ENCODE results near the gene DCAF12. TPM values are rescaled to one million over a fixed set of nuclear protein-coding genes. Genes with fewer than 3 reads are reported as not detected.

The DCAF12 gene
- total RNA-seq, 2 donors from 2014 or later, result 35.0 to 37.0 TPM

DNA sequence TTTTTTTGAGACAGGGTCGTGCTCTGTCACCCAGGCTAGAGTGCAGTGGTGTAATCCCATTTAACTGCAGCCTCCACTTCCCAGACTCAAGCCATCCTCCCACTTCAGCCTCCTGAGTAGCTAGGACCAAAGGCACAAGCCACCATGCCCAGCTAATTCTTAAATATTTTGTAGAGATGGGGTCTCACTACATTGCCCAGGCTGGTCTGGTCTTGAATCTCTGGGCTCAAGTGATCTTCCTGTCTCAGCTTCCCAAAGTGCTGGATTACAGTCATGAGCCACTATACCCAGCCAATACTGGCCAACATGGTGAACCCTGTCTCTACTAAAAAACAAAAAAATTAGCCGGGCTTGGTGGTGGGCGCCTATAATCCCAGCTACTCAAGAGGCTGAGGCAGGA, 6.8 kb downstream of the DCAF12 start:
- TF ChIP-seq, protein P1, sequence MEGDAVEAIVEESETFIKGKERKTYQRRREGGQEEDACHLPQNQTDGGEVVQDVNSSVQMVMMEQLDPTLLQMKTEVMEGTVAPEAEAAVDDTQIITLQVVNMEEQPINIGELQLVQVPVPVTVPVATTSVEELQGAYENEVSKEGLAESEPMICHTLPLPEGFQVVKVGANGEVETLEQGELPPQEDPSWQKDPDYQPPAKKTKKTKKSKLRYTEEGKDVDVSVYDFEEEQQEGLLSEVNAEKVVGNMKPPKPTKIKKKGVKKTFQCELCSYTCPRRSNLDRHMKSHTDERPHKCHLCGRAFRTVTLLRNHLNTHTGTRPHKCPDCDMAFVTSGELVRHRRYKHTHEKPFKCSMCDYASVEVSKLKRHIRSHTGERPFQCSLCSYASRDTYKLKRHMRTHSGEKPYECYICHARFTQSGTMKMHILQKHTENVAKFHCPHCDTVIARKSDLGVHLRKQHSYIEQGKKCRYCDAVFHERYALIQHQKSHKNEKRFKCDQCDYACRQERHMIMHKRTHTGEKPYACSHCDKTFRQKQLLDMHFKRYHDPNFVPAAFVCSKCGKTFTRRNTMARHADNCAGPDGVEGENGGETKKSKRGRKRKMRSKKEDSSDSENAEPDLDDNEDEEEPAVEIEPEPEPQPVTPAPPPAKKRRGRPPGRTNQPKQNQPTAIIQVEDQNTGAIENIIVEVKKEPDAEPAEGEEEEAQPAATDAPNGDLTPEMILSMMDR (conservative IDR thresholded peaks at IDR 0.05), result no peak
- H3K27ac Mint-ChIP-seq, result no peak overlapping the region
- no peak overlapping the region for H3K4me3 ChIP-seq (ENCODE audit: low read length)
- peaks cover 66% of the 10 kb centered on the region for H3K36me3 ChIP-seq (ENCODE audit: control insufficient read depth, insufficient read depth, low read length)
- WGBS, 2 experiments (ENCODE audit: insufficient coverage in 1 of 2, insufficient read length in 1 of 2), result 98% methylated on average over 3 of the region's 3 CpGs; no CpG with 5 or more reads in 1 of the 2 experiments
- H3K27me3 ChIP-seq (ENCODE audit: control insufficient read depth, insufficient read depth, low read length, poor library complexity, severe bottlenecking), result no peaks in the 10 kb centered on the region
- no peak for DNase-seq
- H3K9me3 Mint-ChIP-seq, result no peaks in the 10 kb centered on the region
- peaks cover 69% of the 10 kb centered on the region for H3K36me3 Mint-ChIP-seq (ENCODE audit: low read depth)
- H3K27me3 Mint-ChIP-seq (ENCODE audit: insufficient read depth), result no peaks in the 10 kb centered on the region
- H3K9me3 ChIP-seq (ENCODE audit: control insufficient read depth, low read length), result no peaks in the 10 kb centered on the region
- no peak overlapping the region for H3K27ac ChIP-seq (ENCODE audit: low read depth, low read length)
- H3K4me3 Mint-ChIP-seq, result no peak overlapping the region
- H3K4me1 ChIP-seq (ENCODE audit: control insufficient read depth, insufficient read depth, low read length), result no peaks in the 10 kb centered on the region
- H3K9ac ChIP-seq (ENCODE audit: extremely low read depth, low read length, poor library complexity, severe bottlenecking), result no peak overlapping the region
- peaks cover 20% of the 10 kb centered on the region for H3K4me1 Mint-ChIP-seq

DNA sequence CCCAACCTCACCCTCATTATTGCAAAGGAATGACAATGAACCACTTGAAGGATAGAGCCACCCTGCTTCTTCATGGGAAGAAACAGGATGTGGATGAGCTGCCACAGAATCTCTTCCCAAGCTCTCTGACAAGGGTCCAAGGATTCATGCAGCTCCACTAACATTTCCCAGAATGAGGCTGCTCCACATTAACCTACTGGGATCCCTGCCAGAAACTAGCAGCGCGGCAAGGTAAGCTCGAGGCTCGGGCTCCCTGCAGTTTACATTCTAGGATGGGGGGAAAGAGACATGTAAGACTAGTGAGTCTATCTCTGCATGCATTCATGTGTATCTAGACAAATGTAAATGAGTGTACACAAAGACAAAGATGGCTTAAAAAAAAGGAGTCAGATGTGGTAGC, 12.1 kb downstream of the DCAF12 start:
- H3K9ac ChIP-seq (ENCODE audit: extremely low read depth, low read length, poor library complexity, severe bottlenecking), result no peak overlapping the region
- 100% methylated on average over 2 to 4 of the region's 4 CpGs for WGBS, 2 experiments (ENCODE audit: insufficient coverage in 1 of 2, insufficient read length in 1 of 2)
- TF ChIP-seq, protein P1 (conservative IDR thresholded peaks at IDR 0.05), result no peak
- Mint-ChIP-seq H3K9me3 (no peaks in the 10 kb centered on the region), H3K27me3 (ENCODE audit: insufficient read depth) (no peaks in the 10 kb centered on the region), H3K4me1 (no peaks in the 10 kb centered on the region), H3K36me3 (ENCODE audit: low read depth) (peaks cover 68% of the 10 kb centered on the region), H3K27ac (no peak overlapping the region), H3K4me3 (no peak overlapping the region)
- peaks cover 69% of the 10 kb centered on the region for H3K36me3 ChIP-seq (ENCODE audit: control insufficient read depth, insufficient read depth, low read length)
- no peak overlapping the region for H3K4me3 ChIP-seq (ENCODE audit: low read length)
- no peaks in the 10 kb centered on the region for H3K27me3 ChIP-seq (ENCODE audit: control insufficient read depth, insufficient read depth, low read length, poor library complexity, severe bottlenecking)
- no peak for DNase-seq
- H3K27ac ChIP-seq (ENCODE audit: low read depth, low read length), result no peak overlapping the region
- H3K9me3 ChIP-seq (ENCODE audit: control insufficient read depth, low read length), result no peaks in the 10 kb centered on the region
- H3K4me1 ChIP-seq (ENCODE audit: control insufficient read depth, insufficient read depth, low read length), result no peaks in the 10 kb centered on the region

DNA sequence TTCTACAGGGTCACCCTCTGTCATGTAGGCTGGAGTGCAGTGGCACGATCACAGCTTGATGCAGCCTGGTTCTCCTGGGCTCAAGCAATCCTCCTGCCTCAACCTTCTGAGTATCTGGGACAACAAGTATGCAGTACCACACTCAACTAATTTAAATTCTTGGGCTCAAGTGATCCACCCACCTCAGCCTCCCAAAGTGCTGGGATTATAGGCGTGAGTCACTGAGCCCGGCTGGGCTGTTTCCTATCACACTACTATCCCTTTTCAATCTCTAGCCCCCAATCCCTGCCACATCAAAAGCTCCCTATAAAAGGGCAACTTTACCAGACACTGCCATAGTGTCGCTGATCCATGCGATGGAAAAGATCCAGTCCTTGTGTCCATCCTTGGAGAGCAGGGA, 20.4 kb downstream of the DCAF12 start:
- no peaks in the 10 kb centered on the region for H3K27me3 Mint-ChIP-seq (ENCODE audit: insufficient read depth)
- DNase-seq, result no peak
- H3K4me3 ChIP-seq (ENCODE audit: low read length), result no peak overlapping the region
- H3K27ac Mint-ChIP-seq, result no peak overlapping the region
- H3K36me3 ChIP-seq (ENCODE audit: control insufficient read depth, insufficient read depth, low read length), result peaks cover 79% of the 10 kb centered on the region
- H3K27me3 ChIP-seq (ENCODE audit: control insufficient read depth, insufficient read depth, low read length, poor library complexity, severe bottlenecking), result no peaks in the 10 kb centered on the region
- 94 to 97% methylated on average over 4 to 5 of the region's 5 CpGs for WGBS, 2 experiments (ENCODE audit: insufficient coverage in 1 of 2, insufficient read length in 1 of 2)
- H3K4me1 Mint-ChIP-seq, result no peaks in the 10 kb centered on the region
- no peak overlapping the region for H3K4me3 Mint-ChIP-seq
- peaks cover 51% of the 10 kb centered on the region for H3K36me3 Mint-ChIP-seq (ENCODE audit: low read depth)
- no peak overlapping the region for H3K27ac ChIP-seq (ENCODE audit: low read depth, low read length)
- TF ChIP-seq, protein P1 (conservative IDR thresholded peaks at IDR 0.05), result no peak
- H3K4me1 ChIP-seq (ENCODE audit: control insufficient read depth, insufficient read depth, low read length), result no peaks in the 10 kb centered on the region
- H3K9me3 Mint-ChIP-seq, result no peaks in the 10 kb centered on the region
- H3K9ac ChIP-seq (ENCODE audit: extremely low read depth, low read length, poor library complexity, severe bottlenecking), result no peak overlapping the region
- H3K9me3 ChIP-seq (ENCODE audit: control insufficient read depth, low read length), result no peaks in the 10 kb centered on the region
